GM21737 (cell line): ENCODE measurements around the gene TRMT112.

ENCODE experiments used
- ATAC-seq: cut with Tn5 transposase; IDR thresholded peaks from one replicate; pipeline ENCODE4 v1.9.1; 2021; ENCODE audit warnings: mild to moderate bottlenecking, moderate library complexity; ENCODE audit not compliant: unreplicated experiment

Gene TRMT112

GRCh38 chr11:64317325-64317960, at the start of gene TRMT112:
Gene TRMT112, minus strand, starts transcription at chr11:64317559. Its CDS starts 33 bp downstream, at chr11:64317526.
- ATAC-seq, result peak; percentile 46

- no peak for ATAC-seq
Observed at GRCh38 chr11:64366751-64367150, 49.4 kb upstream of the TRMT112 start.

- no peak for ATAC-seq
Observed at GRCh38 chr11:64364911-64365310, 47.6 kb upstream of the TRMT112 start.

GRCh38 chr11:64364435-64364834, 47.1 kb upstream of the TRMT112 start:
- no peak for ATAC-seq

- no peak for ATAC-seq
Observed at GRCh38 chr11:64362339-64362738, 45.0 kb upstream of the TRMT112 start.

- no peak for ATAC-seq
Observed at GRCh38 chr11:64361659-64362058, 44.3 kb upstream of the TRMT112 start.

GRCh38 chr11:64360448-64360921, 43.1 kb upstream of the TRMT112 start:
- ATAC-seq, result no peak

GRCh38 chr11:64359712-64360445, 42.5 kb upstream of the TRMT112 start:
- no peak for ATAC-seq

- peak; percentile 45 for ATAC-seq
Observed at GRCh38 chr11:64358907-64359711, 41.8 kb upstream of the TRMT112 start, which contains the start of gene RPS6KA4. Gene RPS6KA4, plus strand, starts transcription at chr11:64359162. Its CDS starts 74 bp downstream, at chr11:64359236.

- ATAC-seq, result no peak
Observed at GRCh38 chr11:64358536-64358906, 41.2 kb upstream of the TRMT112 start.

- no peak for ATAC-seq
Observed at GRCh38 chr11:64357904-64358535, 40.7 kb upstream of the TRMT112 start.

- ATAC-seq, result no peak
Observed at GRCh38 chr11:64357446-64357845, 40.1 kb upstream of the TRMT112 start.

GRCh38 chr11:64356498-64357411, 39.4 kb upstream of the TRMT112 start:
- ATAC-seq, result no peak

GRCh38 chr11:64355078-64355940, 38.0 kb upstream of the TRMT112 start:
- no peak for ATAC-seq

GRCh38 chr11:64353715-64354506, 36.6 kb upstream of the TRMT112 start:
- no peak for ATAC-seq

- ATAC-seq, result no peak
Observed at GRCh38 chr11:64352995-64353714, 35.8 kb upstream of the TRMT112 start.
